Activated CD8-positive, alpha-beta memory T cell treated with anti-CD3 and anti-CD28 coated beads, Interleukin-2, amount 50 U/mL, for 1 hour (primary cell): Measurements from ENCODE around the gene BBS2.
A peak's percentile ranks its signal among the peaks of the same experiment; 100 is the strongest.

Experiments
- DNase-seq: peaks from one replicate; pipeline ENCODE4 v3.0.0-alpha.2; 2020; ENCODE audit errors: extremely low read depth

The BBS2 gene

DNA sequence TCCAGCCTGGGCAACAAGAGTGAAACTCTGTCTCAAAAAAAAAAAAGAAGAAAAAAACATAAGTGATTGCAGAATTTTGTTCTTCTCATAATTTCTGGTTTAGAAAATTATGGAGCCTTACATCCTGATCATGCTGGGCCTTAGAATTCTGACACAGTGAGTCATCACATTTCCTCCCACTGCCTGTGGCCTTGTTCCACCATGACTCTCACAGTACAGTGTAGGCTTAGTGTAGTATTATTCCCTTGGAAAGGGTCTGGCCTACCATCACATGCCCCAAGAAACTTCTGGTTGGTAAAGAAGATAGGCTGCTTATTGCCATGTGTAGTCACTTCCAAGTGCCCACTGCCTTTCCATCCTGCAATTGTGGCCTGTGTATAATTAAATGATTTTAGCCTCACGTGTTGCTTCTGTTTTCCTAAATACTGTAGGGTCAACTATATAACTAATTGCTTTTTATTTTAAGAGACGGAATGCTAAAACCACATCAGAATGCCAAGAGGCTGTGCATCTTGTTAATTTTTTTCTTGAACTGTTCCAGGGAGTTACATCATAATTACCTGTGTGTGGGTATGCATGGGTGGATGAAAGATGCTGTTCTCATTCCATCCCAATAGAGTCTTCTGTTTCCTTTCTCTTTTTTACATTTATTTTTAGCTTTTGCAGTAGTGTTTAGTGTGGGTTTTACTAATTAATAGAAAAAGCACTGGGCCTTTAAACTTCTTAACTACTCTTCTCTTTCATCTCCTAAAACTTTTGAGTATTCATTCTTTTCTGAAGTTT lies 42.5 kb downstream of the BBS2 start:
- DNase-seq: no peak

- DNase-seq: no peak
These were observed 44.6 kb downstream of the BBS2 start for GRCh38 chr16:56475201-56475600.

GRCh38 chr16:56470666-56471065 lies 49.2 kb downstream of the BBS2 start:
- DNase-seq: no peak

DNA sequence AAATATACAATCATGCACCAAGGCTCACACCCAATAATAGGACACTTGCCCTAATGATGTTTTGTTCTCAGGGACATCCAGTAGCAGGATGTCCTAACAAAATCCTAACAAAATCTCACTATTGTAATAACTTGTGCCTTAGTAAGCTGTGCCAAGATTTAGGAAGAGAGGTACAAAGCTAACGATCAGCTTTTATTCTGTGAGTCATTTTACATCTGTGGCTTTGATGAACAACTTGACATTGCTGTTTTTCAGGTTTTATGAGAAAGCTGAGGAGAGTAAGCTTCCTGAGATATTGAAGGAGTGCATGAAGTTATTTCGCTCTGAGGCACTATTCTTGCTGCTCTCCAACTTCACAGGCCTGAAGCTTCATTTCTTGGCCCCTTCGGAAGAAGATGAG lies 49.6 kb downstream of the BBS2 start:
- DNase-seq: no peak

DNA sequence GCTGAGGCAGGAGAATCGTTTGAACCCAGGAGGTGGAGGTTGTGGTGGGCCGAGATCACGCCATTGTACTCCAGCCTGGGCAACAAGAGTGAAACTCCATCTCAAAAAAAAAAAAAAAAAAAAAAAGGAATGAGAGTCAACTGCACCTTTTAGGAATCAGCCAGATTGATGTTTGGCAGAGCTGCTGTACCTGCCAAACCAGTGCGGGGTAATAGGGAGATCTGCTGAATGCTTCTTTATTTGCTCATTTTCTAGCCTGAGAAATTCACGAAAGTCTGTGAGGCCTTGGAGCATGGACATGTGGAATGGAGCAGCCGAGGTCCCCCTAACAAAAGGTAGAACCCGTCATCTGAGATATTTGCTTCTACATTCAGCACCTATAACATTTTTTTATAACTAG lies 50.1 kb downstream of the BBS2 start:
- no peak for DNase-seq

- DNase-seq: no peak
These were observed 51.0 kb downstream of the BBS2 start for GRCh38 chr16:56468800-56469199.

DNA sequence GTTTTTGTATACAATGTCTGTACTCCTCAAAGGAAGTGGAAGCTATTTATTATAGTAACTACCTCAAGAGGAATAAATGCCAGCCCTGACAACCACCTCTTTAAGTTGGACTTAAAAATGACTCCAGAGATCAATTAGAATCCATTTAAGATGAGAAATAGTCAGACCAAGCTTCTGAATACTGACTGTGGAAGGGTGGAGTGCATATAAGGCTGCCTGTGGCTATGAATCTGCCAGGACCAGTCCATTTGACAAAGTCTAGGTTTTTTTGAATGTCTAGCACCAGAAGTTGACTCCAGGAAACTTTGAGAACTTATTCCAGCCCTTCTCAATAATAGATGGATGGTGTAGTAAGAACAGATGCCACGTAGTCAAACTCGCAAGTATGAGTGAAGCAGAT lies 53.5 kb downstream of the BBS2 start:
- no peak for DNase-seq

DNA sequence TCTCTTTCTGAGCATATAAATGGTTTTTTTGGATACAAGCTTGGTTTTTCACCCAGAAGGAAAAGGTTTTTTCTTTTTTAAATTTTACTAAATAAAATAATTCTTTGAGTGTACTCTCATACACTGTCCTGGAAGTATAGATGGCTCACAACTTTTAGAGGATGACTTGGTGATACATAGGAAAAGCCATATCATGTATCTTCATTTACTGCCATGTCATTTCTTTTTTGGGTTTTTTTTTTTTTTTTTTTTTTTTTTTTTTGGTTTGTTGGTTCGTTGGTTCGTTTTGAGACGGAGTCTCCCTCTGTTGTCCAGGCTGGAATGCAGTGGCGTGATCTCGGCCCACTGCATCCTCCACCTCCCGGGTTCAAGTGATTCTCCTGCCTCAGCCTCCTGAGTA lies 56.7 kb downstream of the BBS2 start:
- no peak for DNase-seq

GRCh38 chr16:56462064-56462796 lies 57.6 kb downstream of the BBS2 start:
- no peak for DNase-seq

DNA sequence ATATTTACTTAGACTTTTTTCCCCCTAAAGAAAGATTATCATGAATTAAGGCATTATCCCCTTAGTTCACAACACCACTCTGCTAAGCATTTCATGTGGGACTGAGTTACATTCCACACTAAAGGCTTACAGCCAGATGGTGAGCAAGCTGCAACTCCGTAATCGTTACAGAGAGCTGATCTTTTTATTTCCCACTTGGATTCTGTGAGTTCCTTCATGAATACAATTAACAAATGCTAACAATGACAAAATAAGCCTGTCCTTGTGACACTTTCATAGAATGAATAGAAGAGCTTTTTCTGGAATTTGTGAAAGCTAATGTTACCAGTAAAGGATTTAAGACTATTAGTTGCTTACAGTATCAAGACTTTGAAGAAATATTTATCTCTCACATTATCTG lies 59.7 kb downstream of the BBS2 start:
- DNase-seq: no peak

DNA sequence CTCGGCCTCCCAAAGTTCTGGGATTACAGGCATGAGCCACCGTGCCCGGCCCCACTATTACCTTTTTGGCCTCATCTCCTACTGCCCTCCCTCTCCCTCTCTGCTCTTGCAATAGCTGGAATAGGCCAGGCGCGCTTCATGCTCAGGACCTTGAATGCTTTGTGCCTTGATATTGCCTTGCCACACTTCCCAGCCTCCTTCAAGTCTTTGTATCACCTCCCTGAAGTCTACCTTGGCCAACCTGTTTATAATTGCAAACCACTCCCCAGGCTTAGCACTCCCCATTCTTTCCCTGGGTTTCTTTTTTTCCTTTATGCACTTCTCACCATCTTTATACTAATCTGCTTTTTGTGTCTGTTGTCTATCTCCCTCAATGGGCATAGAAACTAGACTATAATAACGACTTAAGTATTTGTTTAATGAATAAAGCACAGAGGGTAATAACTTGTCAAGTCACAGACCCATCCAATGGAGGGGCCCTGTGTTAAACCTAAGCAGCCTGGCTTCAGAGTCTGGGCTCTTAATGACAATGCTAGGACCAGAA lies 61.8 kb downstream of the BBS2 start:
- DNase-seq: no peak

- DNase-seq: no peak
These were observed 67.8 kb downstream of the BBS2 start for GRCh38 chr16:56451753-56452689.

- DNase-seq: peak; percentile 84
These were observed 68.7 kb downstream of the BBS2 start, which contains the start of the genes NUDT21 and OGFOD1 for GRCh38 chr16:56450986-56451752. NUDT21 (minus strand) TSS chr16:56451332; CDS start chr16:56451202, 130 bp downstream. OGFOD1 (plus strand) TSS chr16:56451554; CDS start chr16:56451613, 59 bp downstream.

DNA sequence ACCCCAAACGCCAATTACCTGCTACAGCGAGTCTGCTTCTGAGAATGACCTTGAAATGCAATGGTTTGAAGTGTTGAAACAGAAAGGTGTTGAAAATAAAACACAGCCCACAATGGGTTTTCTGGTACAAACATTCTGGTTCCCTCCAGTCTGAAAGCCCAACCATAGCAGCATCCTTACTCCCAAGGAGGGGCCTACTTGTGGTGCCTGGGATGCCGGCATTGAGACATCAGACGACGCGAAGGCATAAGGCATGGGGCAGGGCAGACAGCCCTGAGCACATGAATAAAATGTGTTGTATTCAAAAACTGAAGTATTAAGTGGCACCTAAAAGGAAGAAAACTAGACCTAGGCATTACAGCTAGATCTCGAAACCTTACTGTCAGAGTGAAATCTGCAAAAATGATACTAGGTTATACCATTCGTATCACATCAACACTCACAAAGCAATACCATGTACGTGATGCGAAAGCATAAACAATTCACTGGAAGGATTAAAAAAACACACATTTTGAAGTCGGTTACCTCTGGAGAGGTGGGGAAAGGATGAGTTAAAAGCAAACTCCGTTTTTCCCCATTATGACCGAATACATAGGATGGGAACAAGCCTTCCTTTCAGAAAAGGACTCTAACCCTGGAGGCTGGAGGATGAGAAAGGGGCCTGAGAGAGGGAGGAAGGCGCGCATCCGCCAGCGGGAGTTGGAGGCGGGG lies 69.4 kb downstream of the BBS2 start:
- DNase-seq: no peak

DNA sequence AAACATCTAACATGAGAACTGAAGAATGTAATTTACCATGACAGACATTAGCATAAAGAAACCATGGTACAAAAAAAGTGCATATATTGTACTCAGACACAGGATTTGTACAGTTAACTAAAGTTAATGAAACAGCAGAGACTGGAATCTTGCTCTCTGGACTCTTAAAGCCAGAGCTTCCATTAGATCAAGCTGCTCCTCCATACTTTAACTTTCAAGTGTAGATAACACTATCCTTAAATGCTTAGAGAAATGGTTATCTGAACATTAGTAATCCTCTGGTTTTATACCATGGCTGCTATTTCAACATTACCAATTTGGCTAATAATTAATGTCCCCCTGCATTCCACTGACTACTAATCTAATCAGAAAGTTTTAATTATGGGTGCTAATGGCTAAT lies 71.8 kb downstream of the BBS2 start:
- no peak for DNase-seq

GRCh38 chr16:56447286-56447685 lies 72.5 kb downstream of the BBS2 start:
- DNase-seq: no peak

DNA sequence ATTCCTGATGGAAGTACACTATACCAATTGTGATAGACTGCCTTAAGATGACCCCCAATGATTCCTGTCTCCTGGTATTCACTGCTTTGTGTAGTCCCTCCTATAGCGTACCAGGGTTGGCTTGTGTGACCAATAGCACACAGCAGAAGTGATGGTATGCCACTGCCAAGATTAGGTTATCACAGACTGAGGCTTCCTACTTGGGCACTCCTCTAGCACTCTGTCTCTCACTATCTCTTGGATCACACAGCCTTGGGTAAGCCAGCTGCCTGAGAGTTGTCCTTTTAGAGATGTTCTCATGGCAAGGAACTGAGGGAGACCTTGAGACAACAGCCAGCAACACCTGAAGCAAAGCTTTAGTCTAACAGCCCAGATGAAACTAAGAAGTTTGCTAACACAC lies 81.8 kb downstream of the BBS2 start:
- DNase-seq: no peak

DNA sequence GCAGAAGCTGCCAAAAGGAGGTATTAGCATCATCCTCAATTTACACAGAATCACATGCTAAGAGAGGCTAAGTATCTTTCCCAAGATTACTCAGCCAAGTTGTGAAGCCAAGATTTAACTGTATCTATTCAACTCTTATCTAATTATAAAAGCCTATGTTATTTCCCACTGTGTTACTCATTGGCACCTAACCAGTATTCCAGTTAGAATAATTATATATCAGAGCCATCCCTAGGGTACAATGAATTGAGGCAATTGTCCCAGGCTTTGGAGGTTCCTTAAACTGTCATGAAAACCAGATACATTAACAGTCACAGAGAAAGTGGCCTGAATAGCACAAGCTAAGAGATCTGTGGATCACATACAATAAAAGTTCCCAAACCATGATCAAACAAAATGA lies 83.6 kb downstream of the BBS2 start:
- DNase-seq: no peak
